Endothelial cell of umbilical vein (primary cell): ENCODE results near the gene HTR3E. TPM values are rescaled to one million over a fixed set of nuclear protein-coding genes. Genes with fewer than 3 reads are reported as not detected.

ENCODE experiments used
- BruUV-seq: library from RNA; stranded (reverse); fragments of 400-500 nt; replicated peaks from 2 replicates; lab custom pipeline; 2021; lab: Mats Ljungman, UMichigan
- CTCF ChIA-PET: fragments of 300-600, 350-600 bp; sonication (Branson Sonifier 250); formaldehyde crosslinking; loops from one replicate; lab custom pipeline; 2021; ENCODE audit warnings: antibody characterized with exemption, inconsistent platforms; lab: Charles Lee
- POLR2A ChIA-PET: fragments of 300-600, 350-600 bp; sonication (Branson Sonifier 250); formaldehyde crosslinking; loops from one replicate; lab custom pipeline; 2021; ENCODE audit warnings: antibody characterized with exemption, inconsistent platforms; lab: Charles Lee
- DNase-seq: peaks from one replicate; pipeline ENCODE4 v3.0.0-alpha.2; 2011; ENCODE audit warnings: low read depth, low spot score
- FAIRE-seq: peaks from 2 replicates; lab custom pipeline; 2011; peaks lifted over from hg19 to GRCh38; lab: Jason Lieb, UNC
- H2AFZ ChIP-seq: 2 replicates; pipeline ENCODE4 v1.6.0; 2012; ENCODE audit warnings: low read depth, low read length, control low read depth, inconsistent platforms
- H3K27ac ChIP-seq: 2 replicates; pipeline ENCODE4 v1.5.1; 2011; ENCODE audit warnings: low read depth, mild to moderate bottlenecking, control low read depth, low read length, moderate library complexity; ENCODE audit not compliant: insufficient read depth
- H3K27me3 ChIP-seq, 2 experiments: 2 replicates each; pipeline versions ENCODE4 v1.6.0 to v1.6.1; 2011; ENCODE audit warnings: low read length in 2 of 2, mixed read lengths in 1 of 2; ENCODE audit not compliant: control insufficient read depth in 2 of 2, insufficient read depth in 2 of 2
- H3K36me3 ChIP-seq, 2 experiments: 2 replicates in 1 of 2; 3 replicates in 1 of 2; pipeline ENCODE4 v1.5.1; 2011; ENCODE audit warnings: low read length in 2 of 2, mild to moderate bottlenecking in 1 of 2, moderate library complexity in 1 of 2; ENCODE audit not compliant: control insufficient read depth in 2 of 2, insufficient read depth in 2 of 2; ENCODE audit errors: extremely low read depth in 1 of 2
- H3K4me1 ChIP-seq: 3 replicates; pipeline ENCODE4 v1.5.1; 2011; ENCODE audit warnings: mild to moderate bottlenecking, low read length; ENCODE audit not compliant: control insufficient read depth, insufficient read depth; ENCODE audit errors: extremely low read depth
- H3K4me2 ChIP-seq: 2 replicates; pipeline ENCODE4 v1.6.1; 2011; ENCODE audit warnings: low read length, control low read depth, mixed read lengths; ENCODE audit not compliant: insufficient read depth
- H3K4me3 ChIP-seq, 3 experiments: fragments of 200-600 bp in 1 of 3; sonication (generic), shearing (Covaris generic) in 1 of 3; replicated peaks in 1 of 3; 2 replicates each; pipeline ENCODE4 v1.5.1; 2011 to 2016; ENCODE audit warnings: control low read depth in 3 of 3, low read length in 3 of 3, mild to moderate bottlenecking in 2 of 3, inconsistent platforms in 1 of 3, low read depth in 1 of 3, moderate library complexity in 1 of 3; ENCODE audit not compliant: insufficient read depth in 1 of 3
- H3K79me2 ChIP-seq: 2 replicates; pipeline ENCODE4 v1.6.0; 2012; ENCODE audit warnings: low read length, inconsistent platforms; ENCODE audit not compliant: control insufficient read depth, insufficient read depth
- H3K9ac ChIP-seq: replicated peaks from 2 replicates; pipeline ENCODE3; 2011; ENCODE audit warnings: low read length, control low read depth; ENCODE audit not compliant: insufficient read depth; ENCODE audit errors: extremely low read depth
- H3K9me1 ChIP-seq: replicated peaks from 3 replicates; pipeline ENCODE4 v1.6.0; 2011; ENCODE audit warnings: mild to moderate bottlenecking, low read length; ENCODE audit not compliant: control insufficient read depth, insufficient read depth; ENCODE audit errors: extremely low read depth
- H3K9me3 ChIP-seq: replicated peaks from 2 replicates; pipeline ENCODE4 v1.5.1; 2012; ENCODE audit warnings: low read length, inconsistent platforms; ENCODE audit not compliant: control insufficient read depth, insufficient read depth
- H4K20me1 ChIP-seq: replicated peaks from 2 replicates; pipeline ENCODE3; 2011; ENCODE audit warnings: mild to moderate bottlenecking, low read length; ENCODE audit not compliant: control insufficient read depth, insufficient read depth; ENCODE audit errors: extremely low read depth
- EZH2 ChIP-seq: IDR thresholded peaks from 2 replicates; pipeline ENCODE4 v1.6.1; 2012; ENCODE audit warnings: borderline replicate concordance, low read depth, mild to moderate bottlenecking, moderate library complexity, low read length, inconsistent platforms; ENCODE audit not compliant: severe bottlenecking
- dilution Hi-C: fragments of 300-500 bp; cut with MboI; formaldehyde crosslinking; loops from one replicate; pipeline ENCODE4 v1.15.0; 2019; ENCODE audit warnings: low sequenced_read_pairs; ENCODE audit not compliant: extremely low pct_ligation_motif_present
- intact Hi-C: fragments of 100-400 bp; cut with micrococcal nuclease; formaldehyde crosslinking; loops from one replicate; pipeline ENCODE4 v1.10.0; 2022
- polyA plus RNA-seq, 4 experiments: library from polyadenylated mRNA; depleted of rRNA in 3 of 4; stranded (reverse) in 3 of 4; unstranded in 1 of 4; fragments of >200 nt; gene quantifications; 2 replicates each; pipeline versions ENCODE4 v1.2.1 to v1.2.3, GENCODE V29; 2011 to 2012; ENCODE audit warnings: missing spikeins in 1 of 4
- small RNA-seq: library from RNA; depleted of rRNA; stranded (forward); fragments of <200 nt; gene quantifications from one replicate; pipeline ENCODE3, GENCODE V24; 2012; ENCODE audit warnings: low replicate concordance, low read depth; ENCODE audit not compliant: insufficient read depth, insufficient read length
- total RNA-seq: library from RNA; stranded (reverse); gene quantifications from 2 replicates; pipeline ENCODE4 v1.2.3, GENCODE V29; 2021

HTR3E gene
- total and polyA plus RNA-seq, 2 donors (not counting 3 experiments of a cell fraction or from before 2014, with no cell fraction given) = not detected

DNA sequence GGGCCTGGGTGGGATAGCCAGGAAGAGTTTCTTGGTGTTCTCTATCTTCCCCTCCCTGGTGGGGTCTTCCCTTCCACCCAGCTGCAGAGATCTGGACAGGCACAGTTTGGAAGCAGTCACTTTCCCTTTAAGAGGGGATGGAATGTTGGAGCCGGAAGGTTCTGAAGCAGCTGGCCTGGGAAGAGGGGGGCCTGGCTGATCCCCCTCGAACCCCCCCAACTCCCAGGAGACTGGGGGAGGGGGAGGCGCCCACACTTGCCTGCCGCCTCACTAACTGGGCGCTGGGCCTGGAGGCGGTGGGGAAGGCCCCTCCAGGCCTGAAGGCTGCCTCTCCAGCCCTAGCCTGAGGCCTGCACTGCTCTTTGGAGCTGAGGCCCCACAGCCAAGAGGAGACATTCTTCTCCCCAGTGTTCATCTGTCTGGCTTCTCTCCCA, 59.7 kb downstream of the HTR3E start:
- no TSS peak for BruUV-seq
- CTCF ChIA-PET = interaction anchor here (0.5 to 2.6 kb wide), 4 partner anchors 11 to 272 kb away, joined by 3 to 11 read pairs (median 5); partner anchors contain the start of genes EIF2B5 and PARL
- H3K27me3 ChIP-seq = no peaks in the 10 kb centered on the region
- peak overlapping the region; percentile 80 for H3K9ac ChIP-seq
- peak overlapping the region; percentile 41 for H3K27ac ChIP-seq
- no peaks in the 10 kb centered on the region for H3K9me3 ChIP-seq
- no peaks in the 10 kb centered on the region for H3K36me3 ChIP-seq
- H3K4me3 ChIP-seq = peak overlapping the region; percentile 78 to 87 (median 83)
- no peak overlapping the region for H2AFZ ChIP-seq
- peaks cover 53% of the 10 kb centered on the region for H3K79me2 ChIP-seq
- POLR2A ChIA-PET = interaction anchor here (0.7 to 1.1 kb wide), 2 partner anchors 17 to 18 kb away, joined by 3 to 6 read pairs; partner anchors contain the start of gene AP2M1
- FAIRE-seq (peak; percentile 68), DNase-seq (peak; percentile 46)
- dilution Hi-C loops (no loop called here), intact Hi-C loops (loop anchor here (1.0 kb wide), 1 partner anchor 94 kb away; no protein-coding TSS in a partner anchor)
- no peak for TF ChIP-seq EZH2
- H3K4me2 ChIP-seq = peak overlapping the region; percentile 97
- peaks cover 25% of the 10 kb centered on the region for H3K4me1 ChIP-seq
- peaks cover 3% of the 10 kb centered on the region for H4K20me1 ChIP-seq
- no peaks in the 10 kb centered on the region for H3K9me1 ChIP-seq

Small RNA genes within 50 kb of the gene (small RNA-seq; reads per million reads assigned to genes)
- not detected for gene RF00019

Other genes with a start within 250 kb of the HTR3E start
- gene PARL, start 212.2 kb upstream of the HTR3E start, total RNA-seq = 48.1 and 54.1 TPM in 2 replicates
- gene PARL, start 212.2 kb upstream of the HTR3E start, polyA plus RNA-seq = 33.7 and 38.8 TPM in 2 replicates
- gene ABCC5, start 79.2 kb upstream of the HTR3E start, total RNA-seq = 24.6 and 25.4 TPM in 2 replicates
- 18.9 and 22.5 TPM in 2 replicates for gene ABCC5, start 79.2 kb upstream of the HTR3E start, polyA plus RNA-seq
- gene HTR3D, start 65.3 kb upstream of the HTR3E start, total RNA-seq = not detected in 2 replicates
- gene HTR3D, start 65.3 kb upstream of the HTR3E start, polyA plus RNA-seq = not detected in 2 replicates
- gene HTR3C, start 44.0 kb upstream of the HTR3E start, total RNA-seq = not detected in 2 replicates
- gene HTR3C, start 44.0 kb upstream of the HTR3E start, polyA plus RNA-seq = not detected in 2 replicates
- gene EIF2B5, start 38.3 kb downstream of the HTR3E start, total RNA-seq = 38.8 and 44.7 TPM in 2 replicates
- 35.5 and 42.7 TPM in 2 replicates for gene EIF2B5, start 38.3 kb downstream of the HTR3E start, polyA plus RNA-seq
- 59.0 and 61.3 TPM in 2 replicates for gene DVL3, start 58.3 kb downstream of the HTR3E start, total RNA-seq
- gene DVL3, start 58.3 kb downstream of the HTR3E start, polyA plus RNA-seq = 41.2 and 43.8 TPM in 2 replicates
- gene AP2M1, start 77.8 kb downstream of the HTR3E start, total RNA-seq = 400 and 431 TPM in 2 replicates
- 602 and 603 TPM in 2 replicates for gene AP2M1, start 77.8 kb downstream of the HTR3E start, polyA plus RNA-seq
- 65.6 and 68.8 TPM in 2 replicates for gene ABCF3, start 89.1 kb downstream of the HTR3E start, total RNA-seq
- 73.4 and 93.9 TPM in 2 replicates for gene ABCF3, start 89.1 kb downstream of the HTR3E start, polyA plus RNA-seq
- gene VWA5B2, start 132.5 kb downstream of the HTR3E start, total RNA-seq = not detected in 2 replicates
- 0.03 TPM in 1 of 2 replicates, not detected in the other for gene VWA5B2, start 132.5 kb downstream of the HTR3E start, polyA plus RNA-seq
- 37.7 and 42.9 TPM in 2 replicates for gene ALG3, start 151.9 kb downstream of the HTR3E start, total RNA-seq
- 99.9 and 102 TPM in 2 replicates for gene ALG3, start 151.9 kb downstream of the HTR3E start, polyA plus RNA-seq
- 3.3 and 3.4 TPM in 2 replicates for gene EEF1AKMT4, start 152.6 kb downstream of the HTR3E start, total RNA-seq
- 8.0 and 9.8 TPM in 2 replicates for gene EEF1AKMT4, start 152.6 kb downstream of the HTR3E start, polyA plus RNA-seq
- gene CAMK2N2, start 164.5 kb downstream of the HTR3E start, total RNA-seq = not detected in 2 replicates
- gene CAMK2N2, start 164.5 kb downstream of the HTR3E start, polyA plus RNA-seq = 0.11 TPM in 1 of 2 replicates, not detected in the other
- not detected in 2 replicates for gene ECE2, start 179.0 kb downstream of the HTR3E start, total RNA-seq
- not detected in 2 replicates for gene ECE2, start 179.0 kb downstream of the HTR3E start, polyA plus RNA-seq
- gene PSMD2, start 202.2 kb downstream of the HTR3E start, total RNA-seq = 400 and 435 TPM in 2 replicates
- 358 and 414 TPM in 2 replicates for gene PSMD2, start 202.2 kb downstream of the HTR3E start, polyA plus RNA-seq
- 524 and 532 TPM in 2 replicates for gene EIF4G1, start 217.5 kb downstream of the HTR3E start, total RNA-seq
- gene EIF4G1, start 217.5 kb downstream of the HTR3E start, polyA plus RNA-seq = 355 and 401 TPM in 2 replicates
- gene FAM131A, start 240.5 kb downstream of the HTR3E start, total RNA-seq = 19.9 and 26.8 TPM in 2 replicates
- gene FAM131A, start 240.5 kb downstream of the HTR3E start, polyA plus RNA-seq = 29.9 and 34.1 TPM in 2 replicates